AML-193 (cell line): ENCODE results near the gene NUAK2.
"Not testable (repeated sequence)": the region's sequence is repeated elsewhere in the genome, so short reads cannot be mapped to it uniquely, and the experiment has no call there.

Experiments used
- DNase-seq, 2 experiments: peaks; one replicate each; lab custom pipeline; 2025; lab: John Stamatoyannopoulos, UW

The NUAK2 gene

DNA sequence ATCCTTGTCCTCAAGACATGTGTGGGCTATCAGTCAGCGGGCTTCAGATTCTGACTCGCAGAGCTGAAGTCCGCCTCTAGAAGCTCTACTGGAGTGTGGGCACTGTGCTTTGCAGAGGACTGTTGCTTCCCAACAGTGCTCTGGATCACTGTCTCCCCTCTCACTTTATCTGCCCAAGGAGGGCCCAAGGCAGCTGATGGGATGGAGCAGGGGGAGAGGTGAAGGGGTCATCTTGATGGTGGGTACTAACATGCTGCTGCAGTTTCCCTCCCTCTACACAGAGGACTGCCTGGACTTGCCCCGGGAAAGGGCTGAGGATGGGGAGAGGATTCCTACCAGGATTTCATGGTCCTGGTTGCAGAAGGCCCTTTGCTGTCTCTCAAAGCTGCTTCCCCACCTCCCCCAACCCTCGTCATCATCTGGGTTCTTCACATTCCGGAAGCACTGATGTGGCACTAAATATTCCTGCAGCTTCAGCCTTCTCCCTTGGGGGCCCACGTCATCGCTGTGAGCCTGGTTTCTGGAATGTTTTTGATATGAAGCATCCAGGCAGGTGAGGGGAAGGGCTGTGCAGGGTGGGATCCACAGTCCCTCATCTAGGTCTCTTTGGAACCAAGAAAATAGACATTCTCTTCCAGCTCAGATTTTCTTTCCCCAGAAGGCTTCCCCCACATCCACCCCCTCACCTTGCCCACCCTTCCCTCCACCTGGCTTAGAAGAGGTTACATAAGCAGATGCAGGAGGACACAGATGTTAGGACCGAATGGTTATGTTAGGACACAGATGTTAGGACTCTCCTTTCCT is 23.2 kb downstream of the NUAK2 start:
- no peak for DNase-seq

DNA sequence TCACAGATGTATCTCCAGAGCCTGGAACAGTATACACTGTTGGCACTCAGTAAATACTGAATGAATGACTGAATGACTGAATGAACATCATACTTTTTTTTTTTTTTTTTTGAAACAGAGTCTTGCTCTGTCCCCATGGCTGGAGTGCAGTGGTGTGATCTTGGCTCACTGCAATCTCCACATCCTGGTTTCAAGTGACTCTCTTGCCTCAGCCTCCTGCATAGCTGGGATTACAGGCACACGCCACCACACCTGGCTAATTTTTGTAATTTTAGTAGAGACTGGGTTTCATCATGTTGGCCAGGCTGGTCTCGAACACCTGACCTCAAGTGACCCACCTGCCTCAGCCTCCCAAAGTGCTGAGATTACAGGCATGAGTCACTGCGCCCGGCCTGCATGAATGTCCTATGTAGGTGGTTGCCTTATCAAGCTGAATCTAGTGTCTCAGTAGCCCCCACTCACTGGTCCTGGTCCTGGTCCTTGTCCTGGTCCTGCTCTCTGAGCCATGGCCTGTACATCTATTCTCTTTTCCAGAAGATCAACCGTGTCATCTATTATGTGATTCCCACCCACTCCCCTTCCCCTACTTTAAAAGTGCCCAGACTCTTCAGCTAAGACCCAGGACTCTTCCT is 23.9 kb downstream of the NUAK2 start:
- not testable (repeated sequence) for DNase-seq

DNA sequence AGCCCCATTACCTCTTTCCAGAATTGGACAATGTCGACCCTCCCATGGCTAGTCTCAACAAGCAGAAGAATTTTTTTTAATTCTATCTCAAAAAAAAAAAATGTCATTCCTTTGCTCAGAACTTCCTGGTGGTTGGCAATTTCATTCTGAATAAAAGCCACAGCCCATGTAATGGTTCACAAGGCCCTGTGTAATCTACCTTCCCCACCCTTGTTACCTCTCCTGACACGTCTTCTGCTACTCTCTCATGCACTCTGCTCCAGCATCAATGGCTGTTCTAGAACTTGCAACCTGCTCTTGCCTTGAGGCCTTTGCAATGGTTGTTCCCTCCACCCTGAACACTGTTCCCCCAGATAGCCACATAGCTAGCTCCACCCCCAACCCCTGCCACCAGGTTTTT is 25.4 kb downstream of the NUAK2 start:
- no peak for DNase-seq

DNA sequence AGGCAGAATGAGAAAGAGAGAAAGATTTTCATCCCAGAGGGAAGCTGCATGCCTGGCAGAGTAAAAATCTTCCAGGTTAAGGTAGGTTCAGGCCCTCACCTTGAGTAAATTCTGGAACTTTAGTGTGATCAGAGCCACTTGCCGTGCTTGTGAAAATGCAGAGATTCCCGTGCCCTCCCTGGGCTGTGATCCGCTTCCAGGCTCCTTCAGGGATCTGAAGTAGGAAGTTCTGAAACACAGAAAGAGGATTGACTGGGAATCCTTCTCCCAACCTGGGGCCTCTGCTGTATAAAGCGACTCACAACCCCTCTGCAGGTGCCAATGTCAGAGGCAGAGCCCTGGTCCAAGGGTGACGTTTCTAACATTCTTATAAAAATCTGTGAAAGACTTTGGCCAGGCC is 26.6 kb downstream of the NUAK2 start:
- DNase-seq: no peak

DNA sequence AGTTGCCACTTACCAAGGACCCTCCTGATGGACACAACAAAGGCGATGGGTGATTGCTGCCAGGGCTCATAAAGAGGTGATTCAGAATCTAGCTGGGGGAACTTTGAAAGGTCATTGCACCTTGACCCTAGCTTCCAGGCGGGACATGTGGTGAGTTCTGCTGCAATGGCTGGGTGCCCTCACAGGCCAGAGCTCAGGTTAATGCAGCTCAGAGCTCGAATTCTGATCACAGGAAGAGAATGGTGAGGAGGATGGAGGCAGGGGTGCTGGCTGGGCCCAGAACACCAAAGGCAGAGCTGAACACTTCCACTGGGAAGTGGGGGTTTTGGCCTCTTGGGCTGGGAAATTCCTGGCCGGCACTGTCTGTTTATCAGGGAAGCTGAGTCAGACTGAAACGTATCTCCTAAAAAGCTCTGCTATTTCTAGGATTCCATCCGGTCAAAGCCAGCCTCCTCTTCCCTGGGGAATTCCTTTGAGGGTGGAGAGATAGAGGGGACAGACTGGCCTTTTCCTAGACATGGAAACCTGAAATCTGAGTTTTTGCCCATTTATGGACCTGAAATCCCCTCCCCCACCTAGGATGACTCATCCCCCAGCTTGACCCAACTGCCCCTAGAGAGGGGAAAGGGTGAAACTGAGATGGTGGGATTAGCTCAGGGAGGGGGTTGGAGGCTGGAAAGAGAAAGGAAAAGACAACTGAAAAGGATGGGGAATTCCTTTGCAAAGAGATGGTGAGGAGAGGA is 27.2 kb downstream of the NUAK2 start:
- no peak for DNase-seq

DNA sequence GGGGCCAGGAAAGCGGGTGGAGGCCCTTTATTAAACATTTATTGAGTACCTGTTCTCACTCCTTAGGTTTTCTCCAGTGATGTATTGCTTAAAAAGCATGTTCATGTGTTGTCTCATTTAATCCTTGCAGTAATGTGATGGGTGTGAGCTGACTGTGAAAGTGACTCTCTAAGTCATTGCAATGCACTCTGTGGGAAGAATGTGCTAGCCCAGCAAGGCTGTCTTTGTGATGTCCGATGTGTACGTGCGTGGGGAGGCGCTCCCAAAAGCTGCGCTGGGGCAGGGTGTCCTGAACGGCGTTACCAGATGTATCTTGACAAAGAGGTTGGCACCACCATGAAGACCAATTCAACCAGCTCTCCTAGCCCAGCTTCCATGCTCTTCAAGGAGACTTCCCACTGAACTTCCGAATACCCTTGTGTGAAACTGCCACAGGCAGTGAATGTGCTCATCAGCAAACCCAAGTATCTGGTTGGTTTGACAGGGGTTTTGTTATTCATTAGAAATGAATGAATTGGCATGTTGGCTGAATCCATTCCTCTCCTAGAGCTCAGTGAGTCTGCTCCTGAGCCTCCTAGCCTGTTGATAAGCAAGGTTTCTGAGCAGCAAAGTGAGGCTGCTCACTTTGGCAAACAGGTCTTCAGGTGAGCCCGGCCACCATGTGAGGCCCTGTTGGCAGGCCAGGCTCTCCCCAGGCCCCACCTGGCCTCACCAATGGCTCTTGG is 28.0 kb downstream of the NUAK2 start:
- DNase-seq: no peak

DNA sequence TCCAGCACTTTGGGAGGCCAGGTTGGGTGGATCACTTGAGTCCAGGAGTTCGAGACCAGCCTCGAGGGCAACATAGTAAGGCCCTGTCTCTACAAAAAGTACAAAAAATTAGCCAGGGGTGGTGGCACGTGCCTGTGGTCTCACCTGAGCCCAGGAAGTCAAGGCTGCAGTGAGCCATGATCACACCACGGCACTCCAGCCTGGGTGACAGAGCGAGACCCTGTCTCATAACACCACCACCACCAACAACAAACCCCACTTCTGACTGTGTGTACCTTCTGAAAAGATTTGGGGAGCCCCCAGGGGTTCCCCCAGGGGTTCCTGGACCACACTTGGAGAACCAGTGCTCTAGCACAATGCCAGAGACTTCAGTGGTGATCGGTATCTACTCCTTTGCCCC is 29.9 kb downstream of the NUAK2 start:
- DNase-seq: no peak

DNA sequence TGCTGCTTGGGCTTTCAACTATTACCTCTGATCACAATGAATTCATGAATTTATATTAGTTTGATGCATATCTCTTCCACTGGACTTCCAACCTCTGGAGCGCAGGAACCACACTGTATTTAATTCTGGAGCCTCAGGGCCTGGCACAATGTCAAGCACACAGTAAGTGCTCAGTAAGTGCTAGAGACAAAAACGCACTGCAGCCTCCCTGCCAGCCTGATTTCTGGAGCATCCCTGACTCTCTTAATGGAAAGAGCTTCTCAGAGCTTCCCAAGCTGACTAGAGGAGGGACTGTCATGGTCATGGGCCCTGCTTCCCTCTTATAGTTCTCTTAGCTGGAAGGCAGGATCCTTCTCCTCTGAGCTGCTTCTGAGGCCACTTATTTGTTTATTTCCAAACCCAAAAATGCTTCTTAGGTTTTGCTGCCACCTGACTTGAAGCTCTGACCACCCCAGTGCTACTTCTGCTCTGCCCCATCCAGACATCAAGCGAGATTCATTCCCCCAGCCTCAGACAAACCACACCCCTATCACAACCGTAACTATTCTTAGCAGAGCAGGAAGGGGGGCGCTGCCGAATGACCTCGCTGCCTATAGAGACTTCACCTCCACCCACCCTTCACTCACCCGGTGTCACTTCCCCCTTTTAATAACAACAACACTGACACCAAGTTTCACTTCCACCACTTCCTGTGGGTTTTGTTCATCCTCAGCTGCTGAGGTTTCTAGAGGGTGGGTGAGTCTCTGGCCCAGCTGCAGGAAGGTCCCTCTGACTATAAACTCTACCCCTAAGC is 33.6 kb downstream of the NUAK2 start:
- peak; percentile 78 to 86 for DNase-seq

DNA sequence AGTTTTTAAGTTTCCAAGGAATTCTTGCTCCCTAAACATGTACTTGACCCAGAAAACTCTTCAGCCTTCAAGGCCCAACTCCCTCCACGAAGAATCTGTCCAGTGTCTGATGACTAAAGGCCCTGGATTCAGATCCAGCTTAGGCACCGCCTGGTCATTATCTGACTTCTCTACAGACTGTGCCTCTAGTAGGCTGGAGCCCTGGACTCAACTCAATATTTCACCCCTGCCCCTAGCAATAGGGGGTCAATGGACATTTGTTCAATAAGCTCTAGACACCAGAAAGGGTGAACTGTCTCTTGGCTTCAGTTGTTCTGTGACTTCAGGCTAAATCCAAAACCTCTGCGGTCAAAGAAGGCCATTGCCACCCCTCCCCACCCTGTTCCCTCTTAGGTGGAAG is 34.5 kb downstream of the NUAK2 start:
- DNase-seq: no peak

DNA sequence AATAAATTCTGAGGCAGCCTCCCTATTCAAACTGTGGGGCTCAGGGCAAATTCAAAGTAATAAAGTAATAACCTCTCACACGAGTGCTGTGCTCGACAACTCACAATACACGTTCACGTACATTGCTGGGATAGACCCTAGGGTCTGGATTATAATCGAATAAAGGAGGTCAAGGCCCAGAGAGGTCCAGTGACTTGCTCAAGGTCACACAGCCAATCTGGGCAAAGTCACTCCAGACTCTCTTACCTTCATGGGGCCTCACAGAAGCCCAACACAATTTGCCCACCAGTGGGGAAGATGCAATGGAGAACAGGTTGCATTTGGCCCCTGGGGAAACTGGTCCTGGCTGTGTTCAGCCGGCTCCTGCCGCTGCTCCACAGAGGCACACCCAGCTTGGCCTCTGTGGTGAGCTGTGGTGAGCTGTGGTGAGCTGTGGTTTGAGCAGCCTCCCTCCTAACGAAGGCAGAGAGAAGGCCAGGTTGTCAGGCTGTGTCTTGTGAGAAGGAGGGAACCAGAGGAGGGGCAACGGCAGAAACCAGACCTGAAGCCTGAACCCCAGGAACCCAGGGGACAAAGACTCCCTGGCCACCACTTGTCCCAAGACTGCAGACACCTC is 35.1 kb downstream of the NUAK2 start:
- DNase-seq: peak; percentile 46 to 58

DNA sequence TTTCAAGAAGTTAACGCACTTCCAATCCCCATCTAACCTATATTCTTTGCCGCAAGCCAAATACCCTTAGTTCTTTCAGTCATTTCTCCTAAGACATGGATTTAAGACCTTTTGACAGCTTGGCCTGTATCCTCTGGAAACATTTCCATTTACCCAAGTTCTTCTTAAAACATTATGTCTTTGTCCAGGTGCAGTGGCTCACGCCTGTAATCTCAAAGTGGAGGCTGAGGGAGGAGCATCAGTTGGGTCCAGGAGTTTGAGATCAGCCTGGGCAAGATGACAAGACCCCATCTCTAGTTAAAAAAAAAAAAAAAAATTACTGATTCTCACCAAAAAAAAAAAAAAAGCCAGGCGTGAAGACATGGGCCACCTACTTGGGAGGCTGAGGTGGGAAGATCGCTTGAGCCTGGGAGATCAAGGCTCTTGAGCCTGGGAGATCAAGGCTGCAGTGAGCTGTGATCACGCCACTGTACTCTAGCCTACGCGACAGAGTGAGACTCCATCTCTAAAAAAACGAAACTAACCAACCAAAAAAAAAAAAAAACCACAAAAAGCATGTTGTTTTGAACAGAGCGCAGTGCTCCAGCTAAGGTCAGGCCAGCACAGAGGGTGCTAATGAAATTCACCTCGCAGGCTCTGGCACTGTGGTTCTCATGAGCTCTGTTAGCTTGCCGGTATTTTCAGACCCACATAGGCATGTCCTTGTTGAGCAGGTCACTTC is 36.0 kb downstream of the NUAK2 start:
- DNase-seq: peak; percentile 6 to 30

DNA sequence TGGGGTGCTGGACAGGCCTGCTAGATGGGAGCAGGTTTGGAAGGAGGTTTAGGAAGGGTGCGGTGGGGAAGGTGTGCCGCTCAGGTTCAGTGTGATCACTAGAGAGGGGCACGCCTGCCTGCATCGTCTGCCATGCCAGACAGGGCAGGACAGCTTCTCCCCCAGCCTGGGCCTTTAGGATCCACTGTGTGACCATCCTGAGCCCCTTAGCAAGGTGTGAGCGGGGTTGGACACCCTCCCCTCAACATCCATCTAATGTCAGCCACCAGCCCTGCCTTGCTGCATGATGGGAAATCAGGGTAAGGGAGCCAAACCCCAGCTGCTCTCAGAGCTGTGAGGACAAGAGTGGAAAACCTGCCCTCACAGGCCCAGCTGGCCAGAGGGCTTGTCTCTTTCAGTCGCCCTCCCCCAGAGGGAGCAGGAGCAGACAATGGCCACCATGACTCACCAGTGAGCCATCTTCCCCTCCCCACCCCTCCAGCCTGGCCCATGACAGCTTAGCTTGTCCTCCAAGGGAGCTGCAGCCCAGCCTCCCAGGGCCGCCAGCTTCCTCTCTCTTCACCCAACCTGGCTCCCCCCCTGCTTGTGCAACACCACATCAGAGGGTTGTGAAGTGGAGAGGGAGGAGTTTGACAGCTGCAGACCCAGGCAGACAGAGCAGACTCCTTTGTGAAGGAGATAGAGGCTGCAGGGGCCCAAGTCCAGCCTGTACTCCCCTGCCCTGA is 37.0 kb downstream of the NUAK2 start:
- peak; percentile 93 to 97 for DNase-seq

DNA sequence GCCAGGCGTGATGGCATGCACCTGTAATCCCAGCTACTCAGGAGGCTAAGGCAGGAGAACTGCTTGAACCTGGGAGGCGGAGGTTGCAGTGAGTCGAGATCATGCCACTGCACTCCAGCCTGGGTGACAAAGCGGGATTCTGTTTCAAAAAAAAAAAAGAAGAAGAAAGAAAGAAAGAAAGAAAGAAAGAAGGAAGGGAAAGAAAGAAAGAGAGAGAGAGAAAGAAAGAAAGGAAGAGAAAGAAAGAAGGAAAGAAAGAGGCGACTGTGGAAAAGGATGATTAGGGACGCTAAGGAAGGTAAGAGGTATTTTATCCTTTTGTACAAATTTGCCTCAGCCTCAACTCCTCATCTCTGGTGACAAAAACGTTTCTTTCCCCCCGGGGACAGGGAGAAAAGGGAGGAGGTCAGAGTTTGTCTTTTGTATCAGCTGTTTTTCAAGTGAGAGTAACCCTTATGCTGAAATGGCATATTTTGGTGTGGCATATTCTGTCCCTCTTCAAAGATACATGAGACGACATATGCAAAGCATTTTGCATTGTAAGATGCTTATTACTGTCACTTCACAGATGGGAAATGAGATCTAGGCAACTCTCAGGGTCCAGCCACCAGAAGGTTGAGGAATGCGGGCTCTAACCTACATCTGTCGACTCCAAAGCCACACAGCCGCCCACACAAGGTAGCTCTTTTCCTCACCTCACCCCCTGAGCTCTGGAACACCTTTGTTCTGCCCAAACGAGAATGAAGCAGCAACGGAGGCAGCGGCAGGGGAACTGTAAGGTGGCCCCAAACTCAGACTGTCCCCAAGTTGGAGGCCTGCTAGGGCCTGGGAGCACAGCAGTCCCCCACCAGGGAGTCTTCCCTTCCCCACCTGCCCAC is 38.0 kb downstream of the NUAK2 start:
- no peak for DNase-seq

DNA sequence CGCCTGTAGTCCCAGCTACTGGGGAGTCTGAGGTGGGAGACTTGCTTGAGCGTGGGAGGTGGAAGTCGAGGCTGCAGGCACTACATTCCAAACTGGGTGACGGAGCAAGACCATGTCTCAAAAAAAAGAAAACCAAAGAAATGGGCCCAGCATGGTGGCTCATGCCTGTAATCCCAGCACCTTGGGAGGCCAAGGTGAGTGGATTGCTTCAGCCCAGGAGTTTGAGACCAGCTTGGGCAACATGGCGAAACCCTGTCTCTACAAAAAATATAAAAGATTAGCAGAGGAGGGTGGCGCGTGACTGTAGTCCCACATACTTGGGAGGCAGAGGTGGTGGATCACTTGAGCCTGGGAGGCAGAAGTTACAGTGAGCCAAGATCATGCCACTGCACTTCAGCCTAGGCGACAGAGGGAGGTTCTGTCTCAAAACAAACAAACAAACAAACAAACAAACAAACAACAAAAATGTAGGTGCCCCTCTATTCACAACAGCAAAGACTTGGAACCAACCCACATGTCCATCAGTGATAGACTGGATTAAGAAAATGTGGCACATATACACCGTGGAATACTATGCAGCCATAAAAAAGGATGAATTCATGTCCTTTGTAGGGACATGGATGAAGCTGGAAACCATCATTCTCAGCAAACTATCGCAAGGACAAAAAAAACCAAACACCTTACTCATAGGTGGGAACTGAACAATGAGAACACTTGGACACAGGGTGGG is 40.7 kb downstream of the NUAK2 start:
- not testable (repeated sequence) for DNase-seq

DNA sequence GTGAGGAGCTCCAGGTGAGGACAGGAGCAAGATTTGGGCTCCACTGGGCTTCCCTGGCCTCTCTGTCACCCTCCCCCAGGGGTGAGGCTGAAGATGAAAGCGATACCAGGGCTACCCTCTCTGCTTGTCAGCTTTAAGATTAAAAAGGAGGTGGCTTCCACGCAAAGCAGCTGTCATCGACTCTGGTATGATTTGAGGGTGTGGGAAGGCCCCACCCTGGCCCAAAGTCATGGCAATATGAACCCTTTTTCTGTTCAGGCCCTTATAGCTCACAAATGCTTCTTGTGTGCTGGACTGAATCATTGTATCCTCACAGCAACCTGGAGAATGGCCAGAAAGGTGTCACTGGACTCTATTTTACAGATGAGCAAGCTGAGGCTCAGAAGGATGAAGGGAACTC is 41.6 kb downstream of the NUAK2 start:
- DNase-seq: no peak

DNA sequence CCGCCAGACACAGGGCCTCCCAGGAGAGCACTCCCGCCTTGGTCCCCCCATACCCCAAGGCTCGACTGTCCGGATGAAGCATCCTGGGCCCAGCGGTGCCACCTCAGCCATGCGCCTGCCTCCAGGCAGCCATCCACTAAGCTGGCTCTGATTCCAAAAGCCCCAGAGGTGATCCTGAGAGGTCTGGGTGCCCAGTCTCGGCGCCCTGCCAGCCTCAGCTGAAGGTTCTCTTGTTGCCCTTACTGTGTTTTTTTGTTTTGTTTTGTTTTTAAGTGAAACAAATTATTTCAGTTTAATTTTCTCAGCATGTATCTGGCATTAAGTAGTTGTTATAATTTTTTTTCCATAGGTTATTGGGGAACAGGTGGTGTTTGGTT is 44.9 kb downstream of the NUAK2 start:
- DNase-seq: no peak

DNA sequence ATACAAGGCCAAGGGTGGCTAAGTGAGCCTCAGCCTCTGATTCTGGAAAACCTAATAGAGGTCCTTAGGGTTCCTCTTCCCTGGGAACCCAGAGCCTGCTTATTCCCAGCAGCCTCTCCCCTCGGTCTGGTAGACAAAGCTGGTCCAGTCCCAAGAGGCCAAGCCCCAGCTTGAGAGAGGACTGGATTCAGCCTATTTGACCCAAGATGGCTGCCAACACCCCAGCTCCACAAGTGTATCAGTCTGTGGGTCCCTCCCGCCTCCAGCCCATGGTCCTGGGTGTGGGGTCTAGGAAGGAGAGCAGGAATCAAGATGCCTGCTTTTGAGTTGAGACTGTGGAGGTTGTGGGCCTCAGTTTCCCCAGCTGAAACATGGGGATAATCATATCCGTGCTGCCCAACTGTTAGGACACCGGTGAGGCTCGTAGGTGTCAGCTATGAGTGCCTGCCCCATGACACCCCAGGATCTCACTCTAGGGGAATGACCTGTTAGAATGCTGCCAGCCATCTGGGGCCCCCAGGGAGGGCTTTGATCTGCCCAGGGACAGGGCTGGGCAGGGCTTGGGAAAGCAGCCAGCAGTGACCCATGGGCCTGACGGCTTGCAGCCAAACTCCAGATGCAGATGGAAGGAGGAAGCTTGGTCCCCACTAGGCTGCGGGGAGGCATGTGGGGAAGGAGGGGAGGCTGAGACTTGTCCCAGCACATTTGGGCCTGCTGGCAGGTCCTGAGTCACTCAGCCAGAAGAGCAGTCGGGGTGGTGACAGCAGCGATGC is 45.4 kb downstream of the NUAK2 start:
- DNase-seq: no peak
